Measurements from ENCODE around the gene HYI.

- no peak for TF ChIP-seq CTCF (IDR thresholded peaks at IDR 0.05 in 8 of 11, conservative IDR thresholded peaks at IDR 0.05 in 3 of 11)
- no peak for TF ChIP-seq POLR2AphosphoS5 (IDR thresholded peaks at IDR 0.05)
- TF ChIP-seq POLR2A (IDR thresholded peaks at IDR 0.05): no peak
Observed at GRCh38 chr1:43442756-43443155, 11.0 kb downstream of the HYI start.

All from spleen (tissue), 7 donors.